ENCODE results near the gene OR11H1. TPM values are rescaled to one million over a fixed set of nuclear protein-coding genes. Genes with fewer than 3 reads are reported as not detected.
"Not testable (repeated sequence)": the region's sequence is repeated elsewhere in the genome, so short reads cannot be mapped to it uniquely, and the experiment has no call there.

OR11H1 gene
- total RNA-seq, result not detected

GRCh38 chr22:15527892-15528291, at the start of gene OR11H1:
Gene OR11H1, plus strand, starts transcription at chr22:15528192. Its CDS starts 0 bp downstream, at chr22:15528192.
- POLR2A ChIA-PET; ATAC-seq; H3K4me3 Mint-ChIP-seq; intact Hi-C loops (cut with micrococcal nuclease); DNase-seq; H3K36me3 Mint-ChIP-seq (ENCODE audit: low read depth); H3K4me1 Mint-ChIP-seq (ENCODE audit: low read depth); H3K27ac Mint-ChIP-seq; H3K9me3 Mint-ChIP-seq; H3K27me3 Mint-ChIP-seq; CTCF ChIA-PET: not testable (repeated sequence)

- H3K27ac Mint-ChIP-seq; POLR2A ChIA-PET; ATAC-seq; DNase-seq; H3K36me3 Mint-ChIP-seq (ENCODE audit: low read depth); intact Hi-C loops (cut with micrococcal nuclease); H3K4me1 Mint-ChIP-seq (ENCODE audit: low read depth); CTCF ChIA-PET; H3K27me3 Mint-ChIP-seq; H3K4me3 Mint-ChIP-seq; H3K9me3 Mint-ChIP-seq: not testable (repeated sequence)
Observed at GRCh38 chr22:15509967-15510366, 18.0 kb upstream of the OR11H1 start.

GRCh38 chr22:15515896-15516295, 12.1 kb upstream of the OR11H1 start:
- H3K36me3 Mint-ChIP-seq (ENCODE audit: low read depth); H3K4me1 Mint-ChIP-seq (ENCODE audit: low read depth); intact Hi-C loops (cut with micrococcal nuclease); DNase-seq; H3K27me3 Mint-ChIP-seq; ATAC-seq; POLR2A ChIA-PET; H3K27ac Mint-ChIP-seq; H3K4me3 Mint-ChIP-seq; H3K9me3 Mint-ChIP-seq; CTCF ChIA-PET: not testable (repeated sequence)

GRCh38 chr22:15553767-15554166, 25.8 kb downstream of the OR11H1 start:
- ATAC-seq; H3K9me3 Mint-ChIP-seq; CTCF ChIA-PET; H3K4me1 Mint-ChIP-seq (ENCODE audit: low read depth); intact Hi-C loops (cut with micrococcal nuclease); H3K27me3 Mint-ChIP-seq; H3K4me3 Mint-ChIP-seq; POLR2A ChIA-PET; H3K27ac Mint-ChIP-seq; DNase-seq; H3K36me3 Mint-ChIP-seq (ENCODE audit: low read depth): not testable (repeated sequence)

GRCh38 chr22:15563461-15563860, 35.5 kb downstream of the OR11H1 start:
- H3K4me1 Mint-ChIP-seq (ENCODE audit: low read depth); intact Hi-C loops (cut with micrococcal nuclease); H3K27me3 Mint-ChIP-seq; CTCF ChIA-PET; POLR2A ChIA-PET; ATAC-seq; H3K9me3 Mint-ChIP-seq; H3K27ac Mint-ChIP-seq; DNase-seq; H3K4me3 Mint-ChIP-seq; H3K36me3 Mint-ChIP-seq (ENCODE audit: low read depth): not testable (repeated sequence)

- POLR2A ChIA-PET, result not testable (repeated sequence)
Observed at GRCh38 chr22:15565063-15565462, 37.1 kb downstream of the OR11H1 start.

More at GRCh38 chr22:15565063-15565462, 37.1 kb downstream of the OR11H1 start:
- intact Hi-C loops (cut with micrococcal nuclease); DNase-seq; CTCF ChIA-PET; H3K36me3 Mint-ChIP-seq (ENCODE audit: low read depth); H3K4me1 Mint-ChIP-seq (ENCODE audit: low read depth); H3K4me3 Mint-ChIP-seq; H3K9me3 Mint-ChIP-seq; H3K27ac Mint-ChIP-seq; H3K27me3 Mint-ChIP-seq; ATAC-seq: not testable (repeated sequence)

Other genes with a start within 250 kb of the OR11H1 start
- not detected for gene POTEH, start 161.8 kb downstream of the OR11H1 start, total RNA-seq

Data from activated CD8-positive, alpha-beta T cell treated with anti-CD3 and anti-CD28 coated beads for 36 hours (primary cell).